H1 (cell line): ENCODE measurements around the gene CBFA2T2. TPM values are rescaled to one million over a fixed set of nuclear protein-coding genes. Genes with fewer than 3 reads are reported as not detected.

Experiments used
- CTCF ChIA-PET: fragments of 300-600 bp; sonication (Branson Sonifier 250); formaldehyde crosslinking; loops from one replicate; lab custom pipeline; 2021; ENCODE audit not compliant: partially characterized antibody; lab: Charles Lee
- POLR2A ChIA-PET: fragments of 300-600 bp; sonication (Branson Sonifier 250); formaldehyde crosslinking; loops from one replicate; lab custom pipeline; 2021; ENCODE audit warnings: inconsistent platforms; ENCODE audit not compliant: partially characterized antibody; lab: Charles Lee
- DNase-seq, 2 experiments: peaks; one replicate each; pipeline versions ENCODE4 v3.0.0 to v3.0.0-alpha.2; 2010 to 2022; ENCODE audit warnings: low spot score in 2 of 2, low read depth in 1 of 2, mixed read lengths in 1 of 2
- FAIRE-seq: peaks from 2 replicates; lab custom pipeline; 2011; peaks lifted over from hg19 to GRCh38; lab: Jason Lieb, UNC
- H2AFZ ChIP-seq: 2 replicates; pipeline ENCODE4 v1.8.1; 2012; ENCODE audit warnings: low read length, inconsistent platforms
- H2AK5ac ChIP-seq: 2 replicates; pipeline ENCODE4 v1.6.1; 2013; ENCODE audit warnings: low read depth, low read length
- H2BK120ac ChIP-seq: replicated peaks from 2 replicates; pipeline ENCODE3; 2013; ENCODE audit warnings: low read depth, low read length, inconsistent platforms
- H2BK12ac ChIP-seq: 2 replicates; pipeline ENCODE4 v1.6.1; 2013; ENCODE audit warnings: low read depth, low read length
- H2BK15ac ChIP-seq: 2 replicates; pipeline ENCODE4 v1.6.1; 2013; ENCODE audit warnings: low read length
- H2BK20ac ChIP-seq: 2 replicates; pipeline ENCODE4 v1.6.1; 2013; ENCODE audit warnings: low read length
- H2BK5ac ChIP-seq: 2 replicates; pipeline ENCODE4 v1.6.1; 2013; ENCODE audit warnings: low read depth, low read length
- H3K14ac ChIP-seq: 2 replicates; pipeline ENCODE4 v1.6.1; 2013; ENCODE audit warnings: inconsistent platforms; ENCODE audit not compliant: insufficient read length
- H3K18ac ChIP-seq: 2 replicates; pipeline ENCODE4 v1.6.1; 2013; ENCODE audit warnings: low read length; ENCODE audit errors: extremely low read depth
- H3K23ac ChIP-seq: 2 replicates; pipeline ENCODE4 v1.6.1; 2013; ENCODE audit warnings: inconsistent platforms; ENCODE audit not compliant: insufficient read length
- H3K23me2 ChIP-seq: 2 replicates; pipeline ENCODE4 v1.6.1; 2013; ENCODE audit warnings: low read depth, low read length
- H3K27ac ChIP-seq: 2 replicates; pipeline ENCODE4 v1.6.1; 2011; ENCODE audit warnings: low read depth, low read length, inconsistent platforms
- H3K27me3 ChIP-seq, 4 experiments: replicated peaks in 1 of 4; 1 replicate in 1 of 4; 2 replicates in 3 of 4; pipeline versions ENCODE4 v1.6.1 to v1.8.1; 2011 to 2013; ENCODE audit warnings: low read length in 3 of 4, mild to moderate bottlenecking in 3 of 4, inconsistent platforms in 2 of 4, mixed read lengths in 2 of 4, moderate library complexity in 1 of 4; ENCODE audit not compliant: control insufficient read depth in 3 of 4, insufficient read depth in 3 of 4; ENCODE audit errors: extremely low read depth in 1 of 4
- H3K36me3 ChIP-seq, 4 experiments: 2 replicates each; pipeline versions ENCODE4 v1.6.1 to v1.8.1; 2011 to 2013; ENCODE audit warnings: mild to moderate bottlenecking in 4 of 4, low read length in 3 of 4, moderate library complexity in 2 of 4, control low read depth in 1 of 4, inconsistent platforms in 1 of 4; ENCODE audit not compliant: insufficient read depth in 4 of 4, control insufficient read depth in 2 of 4
- H3K4ac ChIP-seq: replicated peaks from 2 replicates; pipeline ENCODE3; 2013; ENCODE audit warnings: low read length, low read depth, mixed read lengths, inconsistent platforms; ENCODE audit not compliant: insufficient read length
- H3K4me1 ChIP-seq, 4 experiments: replicated peaks in 1 of 4; 1 replicate in 1 of 4; 2 replicates in 3 of 4; pipeline versions ENCODE4 v1.6.1 to v1.8.1; 2011 to 2013; ENCODE audit warnings: low read length in 3 of 4, inconsistent platforms in 2 of 4, mixed read lengths in 1 of 4; ENCODE audit not compliant: insufficient read depth in 4 of 4, control insufficient read depth in 3 of 4
- H3K4me2 ChIP-seq, 2 experiments: 2 replicates each; pipeline versions ENCODE4 v1.6.1 to v1.8.1; 2011 to 2013; ENCODE audit warnings: low read depth in 2 of 2, low read length in 2 of 2, control low read depth in 1 of 2, inconsistent platforms in 1 of 2, mild to moderate bottlenecking in 1 of 2; ENCODE audit not compliant: insufficient read depth in 1 of 2
- H3K4me3 ChIP-seq, 4 experiments: fragments of 200-600, 300-600 bp in 1 of 4; sonication (generic), shearing (Covaris generic), sonication (Bioruptor Twin) in 1 of 4; 2 replicates each; pipeline versions ENCODE4 v1.5.1 to v1.8.1; 2011 to 2016; ENCODE audit warnings: low read length in 4 of 4, low read depth in 3 of 4, control low read depth in 2 of 4, inconsistent platforms in 2 of 4, mild to moderate bottlenecking in 2 of 4, mixed read lengths in 1 of 4, moderate library complexity in 1 of 4; ENCODE audit not compliant: insufficient read depth in 2 of 4; ENCODE audit errors: extremely low read depth in 1 of 4
- H3K56ac ChIP-seq: replicated peaks from 2 replicates; pipeline ENCODE3; 2013; ENCODE audit warnings: low read depth, mild to moderate bottlenecking, mixed read lengths, low read length, inconsistent platforms; ENCODE audit not compliant: insufficient read length
- H3K79me1 ChIP-seq: 2 replicates; pipeline ENCODE4 v1.6.1; 2013; ENCODE audit warnings: low read depth, low read length, control low read depth
- H3K79me2 ChIP-seq, 2 experiments: 2 replicates each; pipeline versions ENCODE4 v1.6.1 to v1.8.1; 2012 to 2013; ENCODE audit warnings: low read length in 2 of 2, mild to moderate bottlenecking in 2 of 2, inconsistent platforms in 1 of 2; ENCODE audit not compliant: insufficient read depth in 2 of 2, control insufficient read depth in 1 of 2
- H3K9ac ChIP-seq, 4 experiments: replicated peaks in 1 of 4; 1 replicate in 1 of 4; 2 replicates in 3 of 4; pipeline versions ENCODE4 v1.6.1 to v1.8.1; 2011 to 2013; ENCODE audit warnings: low read depth in 3 of 4, low read length in 3 of 4, control low read depth in 2 of 4, mild to moderate bottlenecking in 2 of 4, moderate library complexity in 2 of 4, inconsistent platforms in 1 of 4; ENCODE audit errors: extremely low read depth in 1 of 4
- H3K9me3 ChIP-seq, 2 experiments: 2 replicates each; pipeline versions ENCODE4 v1.6.1 to v1.8.1; 2012 to 2013; ENCODE audit warnings: mild to moderate bottlenecking in 2 of 2, moderate library complexity in 2 of 2, control low read depth in 1 of 2, inconsistent platforms in 1 of 2, low read depth in 1 of 2, low read length in 1 of 2, mixed read lengths in 1 of 2; ENCODE audit not compliant: insufficient read depth in 2 of 2
- H4K20me1 ChIP-seq, 2 experiments: replicated peaks in 1 of 2; 2 replicates each; pipeline versions ENCODE3 to v1.8.1; 2011 to 2013; ENCODE audit warnings: inconsistent platforms in 2 of 2, low read length in 2 of 2, mild to moderate bottlenecking in 1 of 2; ENCODE audit not compliant: insufficient read depth in 2 of 2, control insufficient read depth in 1 of 2
- H4K5ac ChIP-seq: 2 replicates; pipeline ENCODE4 v1.6.1; 2013; ENCODE audit warnings: low read length, low read depth, mixed read lengths, inconsistent platforms; ENCODE audit not compliant: insufficient read length
- H4K8ac ChIP-seq: 2 replicates; pipeline ENCODE4 v1.8.0; 2013; ENCODE audit warnings: mild to moderate bottlenecking, moderate library complexity, low read length, inconsistent platforms; ENCODE audit not compliant: insufficient read depth; ENCODE audit errors: extremely low read depth
- H4K91ac ChIP-seq: replicated peaks from 2 replicates; pipeline ENCODE3; 2013; ENCODE audit warnings: low read length, mixed read lengths, inconsistent platforms; ENCODE audit not compliant: insufficient read length
- WGBS, 2 experiments: shearing (Covaris generic) in 1 of 2; methylation state at CpG; one replicate each; pipeline versions ENCODE4 v1.1.6 to v1.1.7; 2013 to 2015; ENCODE audit warnings: low lambda C conversion rate in 2 of 2, mixed read lengths in 2 of 2, inconsistent platforms in 1 of 2, low coverage in 1 of 2, missing lambda C conversion rate in 1 of 2; ENCODE audit not compliant: insufficient replicate concordance in 2 of 2, insufficient coverage in 1 of 2, insufficient read length in 1 of 2; ENCODE audit errors: extremely low coverage in 1 of 2, missing lambda C conversion rate in 1 of 2; 5-methylcytosine and 5-hydroxymethylcytosine counted together
- polyA plus RNA-seq, 7 experiments: library from polyadenylated mRNA; depleted of rRNA in 3 of 7; stranded (reverse) in 5 of 7; unstranded in 2 of 7; fragments of >200 nt in 5 of 7; fragments of 200-250 nt in 2 of 7; gene quantifications; 1 replicate in 5 of 7; 2 replicates in 1 of 7; 4 replicates in 1 of 7; pipeline versions ENCODE4 v1.2.1 to v1.2.3, GENCODE V29; 2011 to 2013; ENCODE audit warnings: missing spikeins in 2 of 7, mixed read lengths in 2 of 7
- total RNA-seq: library from RNA; stranded (reverse); fragmentation: NEBNext Ultra II Directional; extraction: Animal tissue kit (Norgen Biotek cat#: 25700); gene quantifications from 2 replicates; pipeline ENCODE4 v1.2.1, GENCODE V29; 2021

The CBFA2T2 gene
- total and polyA plus RNA-seq, 2 of the 8 experiments (the other 6 are each of a cell fraction or from before 2014, with no cell fraction given) = 11.6 to 12.9 TPM

- no peak overlapping the region for H2BK15ac ChIP-seq
- H3K23me2 ChIP-seq = no peaks in the 10 kb centered on the region
- no peak overlapping the region for H2AK5ac ChIP-seq
- H4K8ac ChIP-seq = no peak overlapping the region
- peaks cover 0 to 7% (median 6%) of the 10 kb centered on the region in 4 experiments; a peak in 3 of 7 replicates for H3K27me3 ChIP-seq
- H4K20me1 ChIP-seq = peaks cover 0 to 4% of the 10 kb centered on the region in 2 experiments
- DNase-seq (no peak), FAIRE-seq (no peak)
- H4K91ac ChIP-seq = no peak overlapping the region
- H3K23ac ChIP-seq = no peak overlapping the region
- no peak overlapping the region for H3K18ac ChIP-seq
- H2BK12ac ChIP-seq = no peak overlapping the region
- no peak overlapping the region for H2BK5ac ChIP-seq
- H3K4ac ChIP-seq = no peak overlapping the region
- H3K9ac ChIP-seq = no peak overlapping the region
- no peak overlapping the region for H4K5ac ChIP-seq
- no peaks in the 10 kb centered on the region for H3K36me3 ChIP-seq
- no peak overlapping the region for H2BK120ac ChIP-seq
- WGBS, 2 experiments = 72% methylated on average over 5 of the region's 5 CpGs; no CpG with 5 or more reads in 1 of the 2 experiments
- no peak overlapping the region for H3K27ac ChIP-seq
- no peak overlapping the region for H2BK20ac ChIP-seq
- H3K4me1 ChIP-seq = no peaks in the 10 kb centered on the region
- H3K79me1 ChIP-seq = no peaks in the 10 kb centered on the region; the same call in 1 of the 2 replicates
- ChIA-PET POLR2A (interaction anchor here (0.7 to 1.4 kb wide), 4 partner anchors 9 to 85 kb away, joined by 3 to 4 read pairs (median 3); no protein-coding TSS in a partner anchor), CTCF (interaction anchor here (3.1 kb wide), 1 partner anchor 15 kb away, joined by 14 read pairs; no protein-coding TSS in a partner anchor)
- H3K56ac ChIP-seq = no peak overlapping the region
- H3K4me2 ChIP-seq = no peak overlapping the region
- no peaks in the 10 kb centered on the region for H3K9me3 ChIP-seq
- no peak overlapping the region for H2AFZ ChIP-seq
- no peaks in the 10 kb centered on the region for H3K79me2 ChIP-seq
- no peak overlapping the region for H3K14ac ChIP-seq
- H3K4me3 ChIP-seq = no peak overlapping the region
Observed at GRCh38 chr20:33561692-33562601, 72.1 kb downstream of the CBFA2T2 start.
